ENCODE data around the gene FAT1. TPM values are rescaled to one million over a fixed set of nuclear protein-coding genes. Genes with fewer than 3 reads are reported as not detected.

The FAT1 gene
- total and polyA plus RNA-seq, 2 experiments from 2014 or later = 15.8 to 98.1 TPM

- H3K4me1 ChIP-seq (ENCODE audit: low read depth) = peaks cover 4% of the 10 kb centered on the region
- H3K27me3 ChIP-seq = no peaks in the 10 kb centered on the region
- peak; percentile 18 to 80 for DNase-seq (ENCODE audit: low read depth in 1 of 2, low spot score in 1 of 2)
- no peak for TF ChIP-seq CTCF (IDR thresholded peaks at IDR 0.05; ENCODE audit: low read depth, low read length)
- H3K4me3 ChIP-seq = no peak overlapping the region
- H3K27ac ChIP-seq = peak overlapping the region; percentile 54
- H3K9me3 ChIP-seq (ENCODE audit: low read depth) = no peaks in the 10 kb centered on the region
- H3K36me3 ChIP-seq = peaks cover 14% of the 10 kb centered on the region
These were observed 98.7 kb downstream of the FAT1 start for GRCh38 chr4:186624951-186625350.

GRCh38 chr4:186623546-186623945 lies 100.1 kb downstream of the FAT1 start:
- Histone ChIP-seq H3K36me3 (peaks cover 18% of the 10 kb centered on the region), H3K4me3 (no peak overlapping the region), H3K27me3 (no peaks in the 10 kb centered on the region), H3K9me3 (ENCODE audit: low read depth) (no peaks in the 10 kb centered on the region), H3K4me1 (ENCODE audit: low read depth) (peaks cover 4% of the 10 kb centered on the region), H3K27ac (no peak overlapping the region)
- peak in 1 of 2 donors; percentile 25 for DNase-seq (ENCODE audit: low read depth in 1 of 2, low spot score in 1 of 2)
- no peak for TF ChIP-seq CTCF (IDR thresholded peaks at IDR 0.05; ENCODE audit: low read depth, low read length)

- Histone ChIP-seq H3K27me3 (no peaks in the 10 kb centered on the region), H3K4me3 (no peak overlapping the region), H3K27ac (no peak overlapping the region), H3K36me3 (peaks cover 18% of the 10 kb centered on the region), H3K9me3 (ENCODE audit: low read depth) (no peaks in the 10 kb centered on the region), H3K4me1 (ENCODE audit: low read depth) (peaks cover 4% of the 10 kb centered on the region)
- TF ChIP-seq CTCF (IDR thresholded peaks at IDR 0.05; ENCODE audit: low read depth, low read length) = no peak
- peak in 1 of 2 donors; percentile 71 for DNase-seq (ENCODE audit: low read depth in 1 of 2, low spot score in 1 of 2)
These were observed 100.7 kb downstream of the FAT1 start for GRCh38 chr4:186622788-186623464.

GRCh38 chr4:186621959-186622553 lies 101.6 kb downstream of the FAT1 start:
- Histone ChIP-seq H3K4me1 (ENCODE audit: low read depth) (peaks cover 4% of the 10 kb centered on the region), H3K9me3 (ENCODE audit: low read depth) (no peaks in the 10 kb centered on the region), H3K27me3 (no peaks in the 10 kb centered on the region), H3K27ac (no peak overlapping the region), H3K36me3 (peaks cover 12% of the 10 kb centered on the region), H3K4me3 (no peak overlapping the region)
- peak; percentile 76 for TF ChIP-seq CTCF (IDR thresholded peaks at IDR 0.05; ENCODE audit: low read depth, low read length)
- DNase-seq (ENCODE audit: low read depth in 1 of 2, low spot score in 1 of 2) = peak in 1 of 2 donors; percentile 89

- Histone ChIP-seq H3K4me3 (no peak overlapping the region), H3K9me3 (ENCODE audit: low read depth) (no peaks in the 10 kb centered on the region), H3K4me1 (ENCODE audit: low read depth) (no peaks in the 10 kb centered on the region), H3K36me3 (peaks cover 12% of the 10 kb centered on the region), H3K27ac (no peak overlapping the region), H3K27me3 (no peaks in the 10 kb centered on the region)
- TF ChIP-seq CTCF (IDR thresholded peaks at IDR 0.05; ENCODE audit: low read depth, low read length) = no peak
- no peak for DNase-seq (ENCODE audit: low read depth in 1 of 2, low spot score in 1 of 2)
These were observed 104.6 kb downstream of the FAT1 start for GRCh38 chr4:186619088-186619487.

Data from cardiac muscle cell (in vitro differentiated cells and primary cell).